Peyer's patch (tissue), 4 donors: ENCODE results near the gene BAK1. TPM values are rescaled to one million over a fixed set of nuclear protein-coding genes. Genes with fewer than 3 reads are reported as not detected.

ENCODE experiments used
- DNase-seq, 3 donors: peaks; one replicate each; pipeline ENCODE4 v3.0.0-alpha.2; 2017 to 2019
- H3K27ac ChIP-seq, 4 donors: fragments of 200-600 bp; sonication (generic); one replicate each; pipeline ENCODE4 v1.5.1; 2016 to 2019
- H3K27me3 ChIP-seq, 2 donors: fragments of 200-600 bp; sonication (generic); one replicate each; pipeline ENCODE4 v1.5.1; 2019
- H3K36me3 ChIP-seq, 3 donors: fragments of 200-600 bp; sonication (generic); one replicate each; pipeline ENCODE4 v1.5.1; 2016 to 2019
- H3K4me1 ChIP-seq, 4 donors: fragments of 200-600 bp; sonication (generic); one replicate each; pipeline ENCODE4 v1.5.1; 2016 to 2019
- H3K4me3 ChIP-seq, 4 donors: fragments of 200-600 bp; sonication (generic); 1 replicate in 3 of 4; 2 replicates in 1 of 4; pipeline ENCODE4 v1.5.1; 2016 to 2019; ENCODE audit warnings: mild to moderate bottlenecking in 1 of 4
- H3K9me3 ChIP-seq, 4 donors: fragments of 200-600 bp; sonication (generic); one replicate each; pipeline ENCODE4 v1.5.1; 2016 to 2019; ENCODE audit warnings: mild to moderate bottlenecking in 1 of 4
- POLR2A ChIP-seq, 2 donors: fragments of 450-650 bp; IDR thresholded peaks; one replicate each; pipeline ENCODE4 v1.5.1; 2017; ENCODE audit warnings: antibody characterized with exemption in 2 of 2, mild to moderate bottlenecking in 2 of 2, moderate library complexity in 2 of 2
- total RNA-seq, 4 donors: library from RNA; depleted of rRNA; stranded (reverse); fragments of >200 nt; gene quantifications; one replicate each; pipeline ENCODE4 v1.1.0, GENCODE V29; 2016
- TF ChIP-seq, protein P1 (sequence below), 6 experiments: fragments of 450-650 bp in 4 of 6; fragments of 200-600 bp in 2 of 6; sonication (generic) in 1 of 6; IDR thresholded peaks; one replicate each; pipeline ENCODE4 v1.5.1; 2017 to 2019; ENCODE audit warnings: antibody characterized with exemption in 6 of 6, mild to moderate bottlenecking in 3 of 6, moderate library complexity in 1 of 6

BAK1 gene
- total RNA-seq, 4 donors from 2014 or later = 28.9 to 71.7 (median 66.3) TPM

DNA sequence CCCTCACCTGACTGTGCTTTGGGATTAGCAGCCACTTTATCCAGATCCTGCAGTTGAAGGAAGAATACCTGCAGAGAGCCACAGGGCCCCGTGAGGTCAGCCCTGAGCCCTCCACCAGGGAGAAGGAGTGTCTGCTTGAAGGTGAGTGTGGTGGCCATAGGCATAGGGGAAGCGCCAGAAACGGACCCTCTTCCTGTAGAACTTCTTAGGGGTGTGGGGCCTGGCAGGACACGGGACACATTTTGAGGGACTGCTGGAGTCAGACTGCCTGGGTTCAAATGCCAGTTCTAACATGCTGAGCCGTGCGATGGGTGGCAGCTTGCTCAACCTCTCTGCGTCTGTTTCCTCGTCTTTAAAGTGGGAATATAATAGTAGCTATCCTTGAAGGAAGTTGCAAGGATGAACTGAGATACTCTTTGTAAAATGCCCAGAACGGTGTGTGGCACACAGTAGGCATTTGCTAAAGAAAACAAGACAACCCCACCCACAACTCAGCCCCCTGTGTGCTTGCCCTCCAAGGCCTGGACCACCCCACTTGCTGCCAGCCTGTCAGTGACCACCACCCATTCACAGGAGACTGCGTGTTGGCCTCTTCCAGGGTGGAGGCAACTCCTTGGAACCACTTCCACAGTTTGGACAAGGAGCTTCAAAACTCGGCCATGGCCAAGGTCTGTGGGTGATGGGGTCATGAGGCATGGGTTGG, 4.8 kb upstream of the BAK1 start:
- H3K4me3 ChIP-seq = no peak overlapping the region
- DNase-seq = no peak
- no peaks in the 10 kb centered on the region for H3K36me3 ChIP-seq
- no peaks in the 10 kb centered on the region for H3K9me3 ChIP-seq
- H3K4me1 ChIP-seq = peaks cover 7 to 31% (median 12%) of the 10 kb centered on the region in 4 donors
- H3K27ac ChIP-seq = peak overlapping the region in 1 of 4 donors; percentile 64
- no peaks in the 10 kb centered on the region for H3K27me3 ChIP-seq
- TF ChIP-seq, protein P1, sequence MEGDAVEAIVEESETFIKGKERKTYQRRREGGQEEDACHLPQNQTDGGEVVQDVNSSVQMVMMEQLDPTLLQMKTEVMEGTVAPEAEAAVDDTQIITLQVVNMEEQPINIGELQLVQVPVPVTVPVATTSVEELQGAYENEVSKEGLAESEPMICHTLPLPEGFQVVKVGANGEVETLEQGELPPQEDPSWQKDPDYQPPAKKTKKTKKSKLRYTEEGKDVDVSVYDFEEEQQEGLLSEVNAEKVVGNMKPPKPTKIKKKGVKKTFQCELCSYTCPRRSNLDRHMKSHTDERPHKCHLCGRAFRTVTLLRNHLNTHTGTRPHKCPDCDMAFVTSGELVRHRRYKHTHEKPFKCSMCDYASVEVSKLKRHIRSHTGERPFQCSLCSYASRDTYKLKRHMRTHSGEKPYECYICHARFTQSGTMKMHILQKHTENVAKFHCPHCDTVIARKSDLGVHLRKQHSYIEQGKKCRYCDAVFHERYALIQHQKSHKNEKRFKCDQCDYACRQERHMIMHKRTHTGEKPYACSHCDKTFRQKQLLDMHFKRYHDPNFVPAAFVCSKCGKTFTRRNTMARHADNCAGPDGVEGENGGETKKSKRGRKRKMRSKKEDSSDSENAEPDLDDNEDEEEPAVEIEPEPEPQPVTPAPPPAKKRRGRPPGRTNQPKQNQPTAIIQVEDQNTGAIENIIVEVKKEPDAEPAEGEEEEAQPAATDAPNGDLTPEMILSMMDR (IDR thresholded peaks at IDR 0.05) = no peak
- TF ChIP-seq POLR2A (IDR thresholded peaks at IDR 0.05) = no peak

- no peak overlapping the region for H3K4me3 ChIP-seq
- no peak for DNase-seq
- H3K27me3 ChIP-seq = no peaks in the 10 kb centered on the region
- peaks cover 0 to 28% (median 9%) of the 10 kb centered on the region in 4 donors for H3K4me1 ChIP-seq
- no peaks in the 10 kb centered on the region for H3K9me3 ChIP-seq
- no peak for TF ChIP-seq POLR2A (IDR thresholded peaks at IDR 0.05)
- TF ChIP-seq, protein P1 (IDR thresholded peaks at IDR 0.05) = peak in 4 of 6 experiments; percentile 4 to 35 (median 26)
- H3K36me3 ChIP-seq = no peaks in the 10 kb centered on the region
- H3K27ac ChIP-seq = no peak overlapping the region
Measured at GRCh38 chr6:33583591-33584155, 3.6 kb upstream of the BAK1 start.

DNA sequence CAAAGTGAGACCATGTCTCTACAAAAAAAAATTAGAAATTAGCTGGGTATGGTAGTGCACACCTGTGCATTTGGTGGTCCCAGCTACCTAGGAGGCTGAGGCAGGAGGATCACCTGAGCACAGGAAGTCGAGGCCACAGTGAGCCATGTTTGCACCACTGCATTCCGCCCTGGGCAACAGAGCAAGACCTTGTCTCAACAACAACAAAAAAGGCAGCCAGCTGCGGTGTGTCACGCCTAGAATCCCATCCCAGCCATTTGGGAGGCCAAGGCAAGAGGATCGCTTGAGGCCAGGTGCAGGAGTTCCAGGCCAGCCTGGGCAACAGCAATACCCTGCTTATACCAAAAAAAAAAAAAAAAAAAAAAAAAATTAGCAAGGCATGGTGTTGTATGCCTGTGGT, 1.1 kb upstream of the BAK1 start:
- Histone ChIP-seq H3K9me3 (no peaks in the 10 kb centered on the region), H3K27me3 (no peaks in the 10 kb centered on the region), H3K27ac (peak overlapping the region in 1 of 4 donors; percentile 95), H3K4me1 (peaks cover 0 to 40% (median 19%) of the 10 kb centered on the region in 4 donors), H3K36me3 (peaks cover 0 to under 1% (median 0%) of the 10 kb centered on the region in 3 donors), H3K4me3 (no peak overlapping the region)
- TF ChIP-seq, protein P1 (IDR thresholded peaks at IDR 0.05) = no peak
- TF ChIP-seq POLR2A (IDR thresholded peaks at IDR 0.05) = no peak
- no peak for DNase-seq

DNA sequence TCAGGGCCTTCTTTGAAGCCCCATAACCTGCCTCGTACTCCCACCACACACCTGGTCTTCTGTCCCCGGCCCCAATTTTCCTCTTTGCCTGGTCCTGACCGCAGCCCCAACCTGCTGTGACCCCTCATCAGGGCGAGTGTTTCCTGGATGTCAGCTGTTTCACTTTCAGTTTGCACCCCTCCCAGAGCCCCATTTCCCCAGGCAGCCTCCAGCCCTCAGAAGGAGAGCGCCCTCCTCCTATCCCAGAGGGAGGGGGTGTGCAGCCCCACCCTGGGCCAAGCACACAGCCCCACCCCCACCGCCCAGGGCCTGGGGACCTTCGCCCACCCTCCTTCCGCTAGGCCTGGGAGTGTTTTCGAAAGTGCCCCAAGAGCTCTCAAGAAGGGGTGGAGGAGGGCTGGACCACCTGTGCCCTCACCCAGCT, 1.5 kb downstream of the BAK1 start:
- Histone ChIP-seq H3K4me1 (peaks cover 0 to 31% (median 11%) of the 10 kb centered on the region in 4 donors), H3K4me3 (peak overlapping the region; percentile 79 to 95 (median 88)), H3K27ac (peak overlapping the region; percentile 93 to 97 (median 96)), H3K36me3 (peaks cover 0 to 26% (median 0%) of the 10 kb centered on the region in 3 donors), H3K27me3 (no peaks in the 10 kb centered on the region), H3K9me3 (no peaks in the 10 kb centered on the region)
- TF ChIP-seq, protein P1 (IDR thresholded peaks at IDR 0.05) = no peak
- TF ChIP-seq POLR2A (IDR thresholded peaks at IDR 0.05) = peak in 1 of 2 donors; percentile 55
- peak; percentile 68 to 80 (median 77) for DNase-seq

DNA sequence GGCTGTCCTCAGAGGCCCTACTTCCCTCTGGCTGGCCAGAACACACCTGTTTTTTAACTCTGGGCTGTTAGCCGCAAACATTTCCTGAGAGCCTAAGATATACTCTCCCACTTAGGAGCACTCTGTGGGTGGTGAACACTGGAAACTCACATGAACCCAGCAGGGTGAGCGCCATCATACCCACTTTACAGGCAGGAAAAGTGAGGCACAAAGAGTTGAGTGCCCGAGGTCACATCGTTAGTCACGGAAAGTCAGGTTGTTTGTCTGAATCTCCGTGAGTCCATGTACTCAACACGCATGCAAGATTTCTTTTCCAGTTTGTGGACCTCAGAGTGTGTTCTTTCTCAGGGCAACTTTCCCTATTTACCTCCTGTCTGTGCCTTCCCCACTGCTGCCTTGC, 1.9 kb downstream of the BAK1 start:
- peaks cover 0 to 31% (median 11%) of the 10 kb centered on the region in 4 donors for H3K4me1 ChIP-seq
- peak overlapping the region; percentile 79 to 95 (median 88) for H3K4me3 ChIP-seq
- TF ChIP-seq POLR2A (IDR thresholded peaks at IDR 0.05) = no peak
- TF ChIP-seq, protein P1 (IDR thresholded peaks at IDR 0.05) = no peak
- DNase-seq = no peak
- H3K27ac ChIP-seq = peak overlapping the region; percentile 93 to 97 (median 96)
- H3K27me3 ChIP-seq = no peaks in the 10 kb centered on the region
- H3K36me3 ChIP-seq = peaks cover 0 to 28% (median 0%) of the 10 kb centered on the region in 3 donors
- no peaks in the 10 kb centered on the region for H3K9me3 ChIP-seq
